ENCODE data around the gene MFSD8.

DNA sequence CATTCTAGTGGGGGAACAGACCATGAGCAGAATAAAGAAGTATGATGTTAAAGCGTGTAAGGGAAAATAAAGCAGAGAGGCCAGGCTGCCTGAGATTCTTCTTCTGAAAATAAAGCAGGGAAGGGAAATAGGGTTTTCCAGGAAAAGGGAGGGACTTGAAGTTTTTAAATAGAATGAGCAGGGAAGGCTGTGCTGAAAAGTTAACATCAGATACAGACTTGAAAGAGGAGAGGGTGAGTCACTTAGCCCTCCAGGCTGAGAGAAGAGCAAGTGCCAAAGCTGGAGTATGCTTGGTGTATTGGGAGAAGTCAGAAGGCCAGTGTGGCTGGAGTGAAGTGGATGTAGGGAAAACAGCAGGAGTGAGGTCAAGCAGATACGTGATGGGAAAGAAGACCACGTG, 94.3 kb downstream of the MFSD8 start:
- TF ChIP-seq, protein P1, sequence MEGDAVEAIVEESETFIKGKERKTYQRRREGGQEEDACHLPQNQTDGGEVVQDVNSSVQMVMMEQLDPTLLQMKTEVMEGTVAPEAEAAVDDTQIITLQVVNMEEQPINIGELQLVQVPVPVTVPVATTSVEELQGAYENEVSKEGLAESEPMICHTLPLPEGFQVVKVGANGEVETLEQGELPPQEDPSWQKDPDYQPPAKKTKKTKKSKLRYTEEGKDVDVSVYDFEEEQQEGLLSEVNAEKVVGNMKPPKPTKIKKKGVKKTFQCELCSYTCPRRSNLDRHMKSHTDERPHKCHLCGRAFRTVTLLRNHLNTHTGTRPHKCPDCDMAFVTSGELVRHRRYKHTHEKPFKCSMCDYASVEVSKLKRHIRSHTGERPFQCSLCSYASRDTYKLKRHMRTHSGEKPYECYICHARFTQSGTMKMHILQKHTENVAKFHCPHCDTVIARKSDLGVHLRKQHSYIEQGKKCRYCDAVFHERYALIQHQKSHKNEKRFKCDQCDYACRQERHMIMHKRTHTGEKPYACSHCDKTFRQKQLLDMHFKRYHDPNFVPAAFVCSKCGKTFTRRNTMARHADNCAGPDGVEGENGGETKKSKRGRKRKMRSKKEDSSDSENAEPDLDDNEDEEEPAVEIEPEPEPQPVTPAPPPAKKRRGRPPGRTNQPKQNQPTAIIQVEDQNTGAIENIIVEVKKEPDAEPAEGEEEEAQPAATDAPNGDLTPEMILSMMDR (IDR thresholded peaks at IDR 0.05; ENCODE audit: insufficient read depth, low read depth, low read length), result no peak
- TF ChIP-seq EZH2 (IDR thresholded peaks at IDR 0.05; ENCODE audit: insufficient read depth, low read length), result no peak
